RWPE1 (cell line): Measurements from ENCODE around the gene BMP6.
A peak's percentile ranks its signal among the peaks of the same experiment; 100 is the strongest.

Experiments used
- CTCF ChIA-PET: fragments of 350-600 bp; sonication (Branson Sonifier 250); formaldehyde crosslinking; extraction: SDS; loops from one replicate; lab custom pipeline; 2021; lab: Yijun Ruan, JAX
- POLR2A ChIA-PET: fragments of 400-600 bp; formaldehyde crosslinking; extraction: SDS; loops from one replicate; lab custom pipeline; 2020; ENCODE audit warnings: antibody characterized with exemption; ENCODE audit not compliant: low non-redundant PET; lab: Yijun Ruan, JAX
- DNase-seq: peaks from one replicate; pipeline ENCODE4 v3.0.0; 2012; ENCODE audit warnings: low spot score
- H3K27ac ChIP-seq: fragments of 450-650 bp; 2 replicates; pipeline ENCODE4 v1.5.1; 2017
- CTCF ChIP-seq: fragments of 450-650 bp; conservative IDR thresholded peaks from 2 replicates; pipeline ENCODE4 v1.5.1; 2017; ENCODE audit warnings: low read depth, mild to moderate bottlenecking

The BMP6 gene

GRCh38 chr6:7706269-7706668 is 19.6 kb upstream of the BMP6 start:
- ChIA-PET CTCF (no interaction called here), POLR2A (no interaction called here)
- DNase-seq = no peak
- H3K27ac ChIP-seq = no peak overlapping the region
- TF ChIP-seq CTCF = no peak

GRCh38 chr6:7707787-7708186 is 18.1 kb upstream of the BMP6 start:
- CTCF ChIA-PET = no interaction called here
- TF ChIP-seq CTCF = no peak
- no peak overlapping the region for H3K27ac ChIP-seq
- POLR2A ChIA-PET = no interaction called here
- DNase-seq = no peak

DNA sequence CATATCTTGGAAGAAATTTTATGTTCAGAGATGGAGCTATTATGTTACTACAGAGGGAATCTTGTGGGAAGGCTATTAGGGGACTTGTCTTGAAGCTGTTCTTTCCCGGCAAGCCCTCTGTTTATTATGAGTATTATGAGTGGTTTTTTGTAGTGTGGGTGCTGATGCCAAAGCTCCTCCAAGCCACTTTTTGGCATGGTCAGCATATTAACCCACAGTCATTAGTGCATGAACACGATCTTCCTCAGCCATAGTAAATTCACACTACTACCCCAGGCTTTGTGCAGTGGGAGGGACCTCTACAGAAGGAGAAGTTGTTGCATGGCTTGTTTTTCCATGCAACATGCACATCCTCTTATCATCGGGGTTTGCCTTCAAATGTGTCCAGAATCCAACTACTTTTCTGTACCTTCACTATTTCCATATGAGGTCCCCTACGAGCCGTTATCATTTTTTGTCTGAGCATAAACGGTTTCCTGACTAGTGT is 6.5 kb upstream of the BMP6 start:
- POLR2A ChIA-PET = no interaction called here
- no peak for DNase-seq
- CTCF ChIA-PET = no interaction called here
- no peak for TF ChIP-seq CTCF
- H3K27ac ChIP-seq = no peak overlapping the region

GRCh38 chr6:7720346-7720745 is 5.6 kb upstream of the BMP6 start:
- no peak for DNase-seq
- no peak for TF ChIP-seq CTCF
- ChIA-PET CTCF (interaction anchor here (0.5 kb wide), 1 partner anchor 288 kb away, joined by 5 read pairs; no protein-coding TSS in a partner anchor), POLR2A (interaction anchor here (0.5 kb wide), 1 partner anchor 93 kb away, joined by 17 read pairs; no protein-coding TSS in a partner anchor)
- H3K27ac ChIP-seq = no peak overlapping the region

- ChIA-PET CTCF (interaction anchor here (0.9 to 1.0 kb wide), 3 partner anchors 11 to 363 kb away, joined by 3 to 5 read pairs (median 4); no protein-coding TSS in a partner anchor), POLR2A (interaction anchor here (0.7 kb wide), 1 partner anchor 336 kb away, joined by 9 read pairs; no protein-coding TSS in a partner anchor)
- no peak for DNase-seq
- no peak overlapping the region for H3K27ac ChIP-seq
- TF ChIP-seq CTCF = peak; percentile 44
Observed at GRCh38 chr6:7721649-7722048, 4.2 kb upstream of the BMP6 start.

DNA sequence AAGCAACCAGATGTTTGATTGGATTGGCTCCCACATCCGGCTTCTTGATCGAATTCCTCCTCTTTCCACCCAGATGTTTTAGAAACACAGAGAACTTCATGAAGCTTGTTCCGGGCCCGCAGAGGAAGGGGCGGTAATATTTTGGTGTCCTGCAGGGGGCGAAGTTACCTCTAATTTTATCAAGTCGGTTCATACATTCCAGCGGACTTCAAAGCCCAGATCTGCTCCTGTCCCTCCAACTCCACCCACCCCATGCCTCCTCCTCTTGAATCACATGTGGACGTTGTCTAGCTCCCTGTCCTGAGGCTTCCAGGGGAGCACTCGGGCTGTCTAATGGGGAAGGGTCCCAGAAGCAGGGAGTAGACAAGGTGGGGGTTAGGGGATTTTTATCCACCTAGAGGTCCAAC is 2.9 kb upstream of the BMP6 start:
- H3K27ac ChIP-seq = no peak overlapping the region
- peak; percentile 46 for TF ChIP-seq CTCF
- ChIA-PET CTCF (interaction anchor here (0.6 to 1.5 kb wide), 12 partner anchors 9 to 336 kb away, joined by 3 to 7 read pairs (median 3); no protein-coding TSS in a partner anchor), POLR2A (no interaction called here)
- DNase-seq = peak; percentile 46
